GM12874 (cell line): ENCODE results near the gene HORMAD2.

Experiments
- TF ChIP-seq, protein P1 (sequence below): IDR thresholded peaks from 2 replicates; pipeline ENCODE4 v1.5.1; 2011; ENCODE audit warnings: low read depth, mild to moderate bottlenecking, control low read depth, low read length, moderate library complexity; ENCODE audit not compliant: insufficient read depth

The HORMAD2 gene

DNA sequence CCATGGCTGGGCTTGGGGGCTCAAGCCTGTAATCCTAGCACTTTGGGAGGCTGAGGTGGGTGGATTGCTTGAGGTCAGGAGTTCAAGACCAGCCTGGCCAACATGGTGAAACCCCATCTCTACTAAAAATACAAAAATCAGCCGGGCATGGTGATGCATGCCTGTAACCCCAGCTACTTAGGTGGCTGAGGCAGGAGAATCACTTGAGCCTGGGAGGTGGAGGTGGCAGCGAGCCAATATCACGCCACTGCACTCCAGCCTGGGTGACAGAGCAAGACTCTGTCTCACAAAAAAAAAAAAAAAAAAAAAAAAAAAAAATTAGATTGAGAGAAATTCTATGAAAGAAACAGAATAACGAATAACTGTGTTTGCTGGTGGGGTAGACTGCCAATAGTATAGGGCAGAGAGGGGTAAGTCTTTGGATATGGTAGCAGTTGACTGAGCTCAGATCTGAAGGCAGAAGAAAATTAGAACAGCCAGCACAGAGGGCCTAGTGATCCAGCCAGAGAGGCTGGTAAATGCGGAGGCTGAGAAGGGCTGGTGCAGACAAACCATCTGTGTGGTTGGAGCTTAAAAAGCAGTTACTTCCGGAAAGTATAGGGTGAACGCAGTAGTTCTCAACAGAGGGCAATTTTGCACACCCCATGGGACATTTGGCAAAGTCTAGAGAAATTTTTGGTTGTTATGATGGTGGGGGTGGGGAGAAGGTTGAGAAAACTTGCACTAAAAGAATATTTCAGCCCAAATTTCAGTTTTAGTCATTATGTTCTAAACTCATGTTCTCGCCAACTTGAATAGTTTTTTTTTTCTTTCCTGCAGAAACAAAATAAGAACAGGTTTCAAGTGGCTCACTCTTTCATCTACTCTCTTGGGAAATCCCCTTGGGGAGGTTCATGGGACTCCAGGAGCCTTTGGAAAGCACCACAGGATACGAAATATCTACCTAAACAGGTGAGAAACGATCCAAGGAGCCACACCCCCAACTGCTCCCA is 1.6 kb upstream of the HORMAD2 start:
- TF ChIP-seq, protein P1, sequence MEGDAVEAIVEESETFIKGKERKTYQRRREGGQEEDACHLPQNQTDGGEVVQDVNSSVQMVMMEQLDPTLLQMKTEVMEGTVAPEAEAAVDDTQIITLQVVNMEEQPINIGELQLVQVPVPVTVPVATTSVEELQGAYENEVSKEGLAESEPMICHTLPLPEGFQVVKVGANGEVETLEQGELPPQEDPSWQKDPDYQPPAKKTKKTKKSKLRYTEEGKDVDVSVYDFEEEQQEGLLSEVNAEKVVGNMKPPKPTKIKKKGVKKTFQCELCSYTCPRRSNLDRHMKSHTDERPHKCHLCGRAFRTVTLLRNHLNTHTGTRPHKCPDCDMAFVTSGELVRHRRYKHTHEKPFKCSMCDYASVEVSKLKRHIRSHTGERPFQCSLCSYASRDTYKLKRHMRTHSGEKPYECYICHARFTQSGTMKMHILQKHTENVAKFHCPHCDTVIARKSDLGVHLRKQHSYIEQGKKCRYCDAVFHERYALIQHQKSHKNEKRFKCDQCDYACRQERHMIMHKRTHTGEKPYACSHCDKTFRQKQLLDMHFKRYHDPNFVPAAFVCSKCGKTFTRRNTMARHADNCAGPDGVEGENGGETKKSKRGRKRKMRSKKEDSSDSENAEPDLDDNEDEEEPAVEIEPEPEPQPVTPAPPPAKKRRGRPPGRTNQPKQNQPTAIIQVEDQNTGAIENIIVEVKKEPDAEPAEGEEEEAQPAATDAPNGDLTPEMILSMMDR: no peak

DNA sequence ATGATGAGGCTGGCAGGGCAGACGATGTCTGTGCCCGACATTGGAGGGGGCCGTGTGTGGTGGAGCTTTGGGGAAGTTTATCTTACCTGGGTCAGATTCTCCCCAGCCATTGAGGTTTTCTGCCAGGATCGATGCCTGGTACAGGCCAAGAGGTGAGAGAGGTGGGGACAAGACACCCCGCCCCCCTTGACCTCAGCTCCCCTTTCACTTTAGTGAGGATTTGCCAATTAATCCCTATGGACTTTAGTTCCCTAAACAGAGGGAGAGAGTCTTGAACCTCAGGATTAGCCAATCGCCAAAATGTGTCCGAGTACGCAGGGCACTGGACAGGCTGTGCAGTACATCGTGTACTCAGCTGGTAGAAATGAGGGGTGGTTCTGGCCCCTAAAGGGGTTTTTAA is 541 bp downstream of the HORMAD2 start:
- TF ChIP-seq, protein P1: no peak

DNA sequence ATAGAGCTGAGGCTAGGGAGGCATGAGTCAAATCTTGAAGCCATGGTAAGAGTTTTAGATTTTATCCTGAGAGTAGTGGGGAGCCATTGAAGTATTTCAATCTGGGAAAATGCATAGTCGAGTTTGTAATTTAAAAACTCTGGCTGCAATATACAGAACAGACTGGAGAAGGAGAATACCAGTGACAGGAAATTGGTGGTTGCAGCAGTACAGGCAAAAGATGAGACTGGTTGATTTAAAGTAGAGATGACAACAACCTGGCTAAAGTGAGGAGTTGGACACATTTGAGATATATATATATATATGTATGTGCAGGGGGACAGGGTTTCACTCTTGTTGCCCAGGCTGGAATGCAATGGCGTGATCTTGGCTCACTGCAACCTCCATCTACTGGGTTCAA is 6.2 kb downstream of the HORMAD2 start:
- TF ChIP-seq, protein P1: no peak

DNA sequence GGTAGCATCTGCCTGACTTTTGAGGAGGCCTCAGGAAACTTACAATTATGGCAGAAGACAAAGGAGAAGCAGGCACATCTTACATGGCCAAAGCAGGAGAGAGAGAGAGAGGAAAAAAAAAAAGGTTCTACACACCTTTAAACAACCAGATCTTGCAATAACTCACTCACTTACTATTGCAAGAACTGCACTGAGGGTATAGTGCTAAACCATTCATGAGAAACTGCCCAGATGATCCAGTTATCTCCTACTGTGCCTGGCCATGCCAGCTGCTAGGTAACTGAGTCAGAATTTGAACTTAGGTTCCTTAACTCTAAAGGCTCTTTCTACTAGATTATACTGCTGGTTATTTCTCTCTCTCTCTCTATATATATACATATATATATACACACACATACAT is 7.3 kb downstream of the HORMAD2 start:
- TF ChIP-seq, protein P1: no peak

DNA sequence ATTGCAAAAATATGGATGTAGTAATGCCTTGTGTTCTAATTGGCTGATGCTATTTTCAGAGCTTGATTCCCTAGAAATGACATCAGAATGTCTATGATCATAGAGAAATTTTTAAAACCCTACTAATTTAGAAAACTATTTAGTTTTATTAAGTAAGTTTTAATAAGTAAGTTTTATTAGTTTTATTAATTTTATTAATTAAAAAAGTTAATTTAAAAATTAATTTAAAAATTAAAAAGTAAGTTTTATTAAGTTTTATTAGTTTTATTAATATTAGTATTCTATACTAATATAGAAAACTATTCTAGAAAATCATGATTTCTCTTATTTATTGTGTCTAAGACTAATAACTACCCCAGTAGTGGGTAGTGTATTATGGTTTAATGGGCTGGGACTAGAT is 8.2 kb downstream of the HORMAD2 start:
- TF ChIP-seq, protein P1: no peak

DNA sequence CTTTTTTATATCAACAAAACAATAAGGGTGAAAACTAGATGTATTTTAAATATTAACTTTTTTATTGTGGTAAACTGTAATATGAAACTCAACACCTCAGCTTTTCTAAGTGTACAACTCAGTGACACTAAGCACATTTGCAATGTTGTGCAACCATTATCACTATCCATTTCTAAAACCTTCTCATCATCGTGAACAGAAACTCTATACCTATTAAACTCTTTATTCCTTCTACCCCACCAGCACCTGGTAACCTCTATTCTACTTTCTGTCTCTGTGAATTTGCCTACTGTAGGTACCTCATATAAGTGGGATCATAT is 9.4 kb downstream of the HORMAD2 start:
- TF ChIP-seq, protein P1: no peak

DNA sequence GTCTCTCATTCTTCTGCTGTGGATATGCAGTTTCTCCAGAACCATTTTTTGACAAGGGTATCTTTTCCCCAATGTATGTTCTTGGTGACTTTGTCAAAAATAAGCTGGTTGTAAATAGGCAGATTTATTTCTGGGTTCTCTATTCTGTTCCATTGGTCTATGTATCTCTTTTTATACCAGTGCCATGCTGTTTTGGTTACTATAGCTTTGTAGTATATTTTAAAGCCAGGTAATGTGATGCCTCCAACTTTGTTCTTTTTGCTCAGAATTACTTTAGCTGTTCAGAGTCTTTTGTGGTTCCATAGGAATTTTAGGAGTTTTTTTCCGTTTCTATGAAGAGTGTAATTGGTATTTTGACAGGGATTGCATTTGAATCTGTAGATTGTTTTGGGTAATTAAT is 12.4 kb downstream of the HORMAD2 start:
- TF ChIP-seq, protein P1: no peak
